HUES48 (cell line): Measurements from ENCODE around the gene EXPH5.
"Not testable (repeated sequence)": the region's sequence is repeated elsewhere in the genome, so short reads cannot be mapped to it uniquely, and the experiment has no call there.

ENCODE experiments used
- H3K27ac ChIP-seq: one replicate; pipeline ENCODE4 v1.7.0; 2013; ENCODE audit warnings: low read depth, low read length, inconsistent platforms
- H3K27me3 ChIP-seq: 2 replicates; pipeline ENCODE4 v1.6.1; 2013; ENCODE audit warnings: mild to moderate bottlenecking, low read length; ENCODE audit not compliant: control insufficient read depth, insufficient read depth
- H3K36me3 ChIP-seq: 2 replicates; pipeline ENCODE4 v1.6.1; 2013; ENCODE audit warnings: low read length; ENCODE audit not compliant: control insufficient read depth, insufficient read depth
- H3K4me1 ChIP-seq: 2 replicates; pipeline ENCODE4 v1.6.1; 2013; ENCODE audit warnings: mild to moderate bottlenecking, low read length; ENCODE audit not compliant: control insufficient read depth, insufficient read depth
- H3K4me3 ChIP-seq: 2 replicates; pipeline ENCODE4 v1.5.1; 2013; ENCODE audit warnings: mild to moderate bottlenecking, low read depth, low read length
- H3K9ac ChIP-seq: 2 replicates; pipeline ENCODE4 v1.6.1; 2013; ENCODE audit warnings: mild to moderate bottlenecking, low read depth, low read length, moderate library complexity
- H3K9me3 ChIP-seq: 2 replicates; pipeline ENCODE4 v1.6.1; 2013; ENCODE audit warnings: low read length; ENCODE audit not compliant: control insufficient read depth, insufficient read depth

EXPH5 gene

DNA sequence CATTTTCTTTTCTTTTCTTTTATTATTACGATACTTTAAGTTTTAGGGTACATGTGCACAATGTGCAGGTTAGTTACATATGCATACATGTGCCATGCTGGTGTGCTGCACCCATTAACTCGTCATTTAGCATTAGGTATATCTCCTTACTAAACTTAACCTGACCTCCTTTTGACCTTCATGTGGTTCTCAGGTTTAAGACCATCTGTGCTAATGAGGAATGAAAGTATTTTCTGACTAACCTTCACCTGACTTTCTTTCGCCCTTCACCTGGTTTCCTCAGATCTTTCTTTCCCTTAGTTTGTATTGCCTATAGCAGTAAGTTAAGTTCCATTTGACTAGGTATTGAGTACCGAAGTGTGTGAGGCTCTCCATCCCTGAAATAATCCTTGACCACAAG lies 6.5 kb downstream of the EXPH5 start:
- no peak overlapping the region for H3K9ac ChIP-seq
- H3K9me3 ChIP-seq = no peaks in the 10 kb centered on the region
- peaks cover 6% of the 10 kb centered on the region for H3K27me3 ChIP-seq
- H3K4me1 ChIP-seq = no peaks in the 10 kb centered on the region; the same call in 1 of the 2 replicates
- H3K36me3 ChIP-seq = no peaks in the 10 kb centered on the region
- H3K27ac ChIP-seq = no peak overlapping the region
- no peak overlapping the region for H3K4me3 ChIP-seq

DNA sequence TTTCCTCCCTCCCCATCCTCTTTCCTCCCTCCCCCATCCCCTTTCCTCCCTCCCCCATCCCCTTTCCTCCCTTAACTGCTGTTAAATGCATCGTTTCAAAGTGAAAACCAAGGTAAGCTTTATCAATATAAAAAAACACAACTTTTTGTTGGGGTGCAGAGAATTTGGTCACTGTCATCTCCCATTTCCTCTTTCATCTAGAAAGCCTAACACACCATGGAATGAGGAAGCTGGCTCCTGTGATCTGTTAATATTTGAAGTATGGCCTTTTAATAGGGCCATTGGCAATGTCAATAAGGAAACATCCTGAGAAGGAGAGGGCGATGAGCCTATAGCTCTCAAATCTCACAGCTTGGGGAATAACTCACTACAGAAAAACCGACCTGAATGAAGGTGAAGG lies 7.0 kb downstream of the EXPH5 start:
- peaks cover 1% of the 10 kb centered on the region; the same call in 1 of the 2 replicates for H3K27me3 ChIP-seq
- no peaks in the 10 kb centered on the region for H3K9me3 ChIP-seq
- H3K4me1 ChIP-seq = no peaks in the 10 kb centered on the region
- no peak overlapping the region for H3K27ac ChIP-seq
- H3K36me3 ChIP-seq = no peaks in the 10 kb centered on the region
- no peak overlapping the region for H3K4me3 ChIP-seq
- H3K9ac ChIP-seq = no peak overlapping the region

DNA sequence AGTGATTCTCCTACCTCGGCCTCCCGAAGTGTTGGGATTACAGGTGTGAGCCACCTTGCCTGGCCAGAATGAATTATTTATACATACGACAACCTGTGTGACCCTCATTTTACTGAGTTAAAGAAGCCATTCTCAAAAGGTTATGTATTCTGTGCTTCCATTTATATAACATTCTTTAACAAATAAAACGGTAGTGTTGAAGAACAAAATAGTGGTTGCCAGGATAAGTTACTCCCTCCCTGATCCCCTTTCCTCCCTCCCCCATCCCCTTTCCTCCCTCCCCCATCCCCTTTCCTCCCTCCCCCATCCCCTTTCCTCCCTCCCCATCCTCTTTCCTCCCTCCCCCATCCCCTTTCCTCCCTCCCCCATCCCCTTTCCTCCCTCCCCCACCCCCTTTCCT lies 7.4 kb downstream of the EXPH5 start:
- not testable (repeated sequence) for H3K9me3 ChIP-seq, H3K9ac ChIP-seq, H3K4me3 ChIP-seq, H3K36me3 ChIP-seq, H3K27me3 ChIP-seq, H3K4me1 ChIP-seq, H3K27ac ChIP-seq

DNA sequence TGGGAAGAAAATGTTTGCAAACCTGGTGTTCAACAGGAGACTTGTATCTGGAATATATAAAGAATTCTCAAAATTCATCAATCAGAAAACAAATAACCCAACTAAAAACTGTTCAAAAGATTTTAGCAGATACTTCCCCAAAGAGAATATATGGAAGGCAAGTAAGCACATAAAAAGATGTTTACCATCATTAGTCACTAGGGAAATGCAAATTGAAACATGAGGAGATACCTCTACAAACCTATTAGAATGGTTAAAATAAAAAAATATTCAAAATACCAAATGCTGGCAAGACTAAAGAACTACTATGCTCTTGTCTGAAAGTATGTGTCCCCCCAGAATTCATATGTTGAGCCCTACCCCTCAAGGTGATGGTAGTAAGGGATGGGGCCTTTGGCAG lies 8.6 kb downstream of the EXPH5 start:
- Histone ChIP-seq H3K27ac (no peak overlapping the region), H3K9me3 (no peaks in the 10 kb centered on the region), H3K4me1 (no peaks in the 10 kb centered on the region), H3K36me3 (no peaks in the 10 kb centered on the region), H3K27me3 (no peaks in the 10 kb centered on the region), H3K9ac (no peak overlapping the region), H3K4me3 (no peak overlapping the region)

DNA sequence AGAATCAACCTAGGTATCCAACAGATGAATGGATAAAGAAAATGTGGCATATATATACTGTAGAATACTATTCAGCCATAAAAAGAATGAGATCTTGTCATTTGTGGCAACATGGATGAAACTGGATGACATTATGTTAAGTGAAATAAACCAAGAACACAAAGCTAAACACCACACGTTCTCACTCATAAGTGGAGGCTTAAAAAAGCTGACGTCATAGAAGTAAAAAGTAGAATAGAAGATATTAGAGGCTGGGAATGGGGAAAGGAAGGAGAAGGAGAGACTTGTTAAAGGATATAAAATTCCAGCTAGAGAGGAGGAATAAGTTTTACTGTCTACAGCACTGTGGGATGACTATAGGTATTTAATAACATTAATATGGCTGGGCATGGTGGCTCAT lies 12.9 kb downstream of the EXPH5 start:
- Histone ChIP-seq H3K27me3 (no peaks in the 10 kb centered on the region), H3K9me3 (no peaks in the 10 kb centered on the region), H3K36me3 (no peaks in the 10 kb centered on the region), H3K9ac (no peak overlapping the region), H3K4me1 (no peaks in the 10 kb centered on the region), H3K27ac (no peak overlapping the region), H3K4me3 (no peak overlapping the region)

DNA sequence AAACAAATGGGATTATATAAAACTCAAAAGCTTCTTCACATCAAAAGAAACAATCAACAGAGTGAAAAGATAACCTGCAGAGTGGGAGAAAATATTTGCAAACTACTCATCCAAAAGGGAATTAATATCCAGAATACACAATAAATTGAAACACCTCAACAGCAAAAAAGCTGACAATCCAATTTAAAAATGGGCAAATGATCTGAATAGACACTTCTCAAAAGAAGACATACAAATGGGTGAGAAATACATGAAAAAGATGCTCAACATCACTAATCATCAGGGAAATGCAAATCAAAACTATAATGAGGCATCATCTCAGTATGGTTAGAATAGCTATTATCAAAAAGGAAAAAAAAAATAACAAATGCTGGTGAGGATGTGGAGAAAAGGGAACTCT lies 13.5 kb downstream of the EXPH5 start:
- no peaks in the 10 kb centered on the region for H3K9me3 ChIP-seq

DNA sequence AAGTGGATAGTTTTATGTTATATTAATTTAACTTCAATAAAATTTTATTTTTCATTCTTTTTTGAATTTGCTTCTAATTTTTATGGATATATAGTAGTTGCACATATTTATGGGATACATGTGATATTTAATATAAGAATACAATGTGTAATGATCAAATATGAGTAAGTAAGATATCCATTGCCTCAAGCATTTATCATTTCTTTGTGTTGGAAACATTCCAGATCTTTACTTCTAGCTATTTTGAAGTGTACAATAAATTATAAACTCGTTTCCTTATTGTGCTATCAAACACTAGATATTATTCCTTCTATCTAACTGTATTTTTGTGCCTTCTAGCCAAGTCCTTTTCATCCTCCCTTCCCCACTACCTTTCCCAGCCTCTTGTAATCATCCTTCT lies 17.0 kb downstream of the EXPH5 start:
- Histone ChIP-seq H3K36me3 (no peaks in the 10 kb centered on the region), H3K27ac (no peak overlapping the region), H3K4me1 (peaks cover 3% of the 10 kb centered on the region; the same call in 1 of the 2 replicates), H3K9me3 (no peaks in the 10 kb centered on the region), H3K27me3 (no peaks in the 10 kb centered on the region), H3K4me3 (no peak overlapping the region), H3K9ac (no peak overlapping the region)

More for the DNA sequence above, 13.5 kb downstream of the EXPH5 start:
- Histone ChIP-seq H3K27ac (no peak overlapping the region), H3K36me3 (no peaks in the 10 kb centered on the region), H3K27me3 (no peaks in the 10 kb centered on the region), H3K9ac (no peak overlapping the region), H3K4me3 (no peak overlapping the region), H3K4me1 (no peaks in the 10 kb centered on the region)

DNA sequence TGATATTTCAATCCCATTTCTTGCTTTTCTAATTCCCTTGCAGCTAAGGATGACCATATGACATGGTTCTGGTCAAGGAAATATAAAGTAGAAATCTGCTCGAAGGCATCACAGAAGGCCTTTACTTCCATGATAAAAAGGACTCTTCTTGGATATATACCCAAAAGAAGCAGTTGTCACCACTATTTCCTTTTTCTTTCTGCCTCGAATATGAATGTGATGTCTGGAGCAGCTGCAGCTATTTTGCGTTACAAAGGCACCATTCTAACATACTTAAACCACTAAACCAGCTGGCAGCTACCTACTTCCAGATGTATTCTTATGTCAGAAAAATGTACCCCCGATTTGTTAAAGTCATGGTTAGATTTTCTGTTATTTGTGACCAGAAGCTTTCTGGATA lies 18.9 kb downstream of the EXPH5 start:
- H3K4me3 ChIP-seq = no peak overlapping the region

DNA sequence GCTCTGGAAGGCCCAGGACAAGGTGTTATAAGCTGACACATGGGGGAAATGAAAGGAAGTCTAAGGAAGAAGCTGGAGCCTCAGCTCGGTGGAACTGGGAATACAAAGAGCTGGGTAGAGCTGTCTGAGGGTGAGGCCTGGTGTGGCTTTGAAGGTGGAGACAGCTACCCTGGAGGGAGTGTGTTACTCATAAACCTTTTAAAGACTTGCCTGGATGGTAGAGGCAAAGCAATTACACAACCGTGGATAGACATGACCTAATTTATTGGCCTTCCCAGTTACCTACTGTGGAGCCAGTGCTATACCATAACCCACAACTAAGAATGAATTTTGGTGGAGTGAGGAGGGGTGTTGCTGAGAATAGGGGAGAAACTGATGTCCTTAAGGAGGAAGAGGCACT lies 22.6 kb downstream of the EXPH5 start:
- Histone ChIP-seq H3K9me3 (no peaks in the 10 kb centered on the region), H3K27ac (no peak overlapping the region), H3K4me1 (peaks cover 3% of the 10 kb centered on the region; the same call in 1 of the 2 replicates), H3K9ac (no peak overlapping the region), H3K4me3 (no peak overlapping the region), H3K27me3 (no peaks in the 10 kb centered on the region), H3K36me3 (no peaks in the 10 kb centered on the region)

More for the DNA sequence above, 18.9 kb downstream of the EXPH5 start:
- Histone ChIP-seq H3K4me1 (peaks cover 3% of the 10 kb centered on the region; the same call in 1 of the 2 replicates), H3K27ac (peak overlapping the region; percentile 44), H3K27me3 (no peaks in the 10 kb centered on the region), H3K9me3 (no peaks in the 10 kb centered on the region), H3K9ac (no peak overlapping the region), H3K36me3 (no peaks in the 10 kb centered on the region)

DNA sequence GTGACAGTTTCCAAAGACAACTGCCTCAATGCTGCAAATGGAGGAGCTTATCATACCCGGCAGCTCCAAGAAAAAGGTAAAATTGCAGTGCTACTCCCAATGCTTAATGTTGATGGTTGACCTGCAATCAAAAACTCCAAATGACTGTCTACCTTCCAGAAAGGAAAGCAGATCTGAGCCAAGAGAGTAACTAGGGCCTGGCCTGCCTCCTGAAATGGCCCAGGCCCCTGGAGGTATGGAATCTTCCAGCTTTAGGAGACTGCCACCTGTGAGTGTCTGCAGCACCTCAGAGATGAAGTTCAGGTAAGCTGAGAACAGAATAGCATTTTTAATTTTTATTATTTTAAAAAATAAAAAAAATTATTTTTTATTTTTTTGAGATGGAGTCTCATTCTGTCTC lies 23.7 kb downstream of the EXPH5 start:
- peaks cover 3% of the 10 kb centered on the region; the same call in 1 of the 2 replicates for H3K4me1 ChIP-seq
- H3K27me3 ChIP-seq = no peaks in the 10 kb centered on the region
- no peak overlapping the region for H3K9ac ChIP-seq
- H3K27ac ChIP-seq = no peak overlapping the region
- no peaks in the 10 kb centered on the region for H3K9me3 ChIP-seq
- H3K4me3 ChIP-seq = no peak overlapping the region
- no peaks in the 10 kb centered on the region for H3K36me3 ChIP-seq

DNA sequence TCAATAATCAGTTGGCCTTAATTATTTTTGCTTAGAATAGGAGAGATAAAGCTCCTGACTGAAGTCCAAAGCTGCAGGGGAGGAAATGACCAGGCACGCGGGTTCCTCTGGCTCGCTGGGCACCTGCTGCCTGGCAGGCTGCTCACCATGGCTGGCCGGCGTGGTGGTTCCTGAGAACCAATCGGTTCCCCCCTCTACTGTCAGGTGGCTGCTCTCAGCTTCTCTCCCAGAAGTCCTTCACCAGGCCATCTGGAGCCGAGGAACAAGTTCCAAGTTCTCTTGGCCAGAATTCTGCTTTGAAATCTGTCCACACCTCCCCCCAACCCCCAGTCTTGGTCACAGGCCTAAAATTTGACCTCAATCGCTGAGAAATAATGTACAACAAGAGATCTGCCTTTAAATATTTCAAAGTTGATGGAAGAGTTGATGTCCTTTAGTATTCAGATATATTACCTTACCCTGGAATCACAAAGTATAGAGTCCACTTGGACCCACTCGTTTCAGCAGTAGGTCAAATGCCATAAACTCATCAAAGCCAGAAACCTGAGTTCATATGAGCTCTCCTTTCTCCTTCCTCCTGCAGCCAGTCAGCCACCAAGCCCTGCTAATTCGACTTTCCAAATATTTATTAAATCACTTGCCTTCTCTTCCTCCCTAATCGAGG lies 25.2 kb downstream of the EXPH5 start:
- no peak overlapping the region for H3K4me3 ChIP-seq
- H3K36me3 ChIP-seq = no peaks in the 10 kb centered on the region
- H3K27ac ChIP-seq = no peak overlapping the region
- H3K27me3 ChIP-seq = no peaks in the 10 kb centered on the region
- no peaks in the 10 kb centered on the region for H3K9me3 ChIP-seq
- H3K9ac ChIP-seq = no peak overlapping the region
- H3K4me1 ChIP-seq = no peaks in the 10 kb centered on the region
